MM.1S (cell line): ENCODE results near the gene CCL20.

Experiments
- DNase-seq: peaks from one replicate; pipeline ENCODE4 v3.0.0-alpha.2; 2015
- H2AFZ ChIP-seq: fragments of 300-600 bp; sonication (generic); 2 replicates; pipeline ENCODE4 v1.6.0; 2016; ENCODE audit warnings: antibody characterized with exemption, low read length
- H3F3A ChIP-seq: fragments of 300-600 bp; sonication (generic); 2 replicates; pipeline ENCODE4 v1.6.1; 2016; ENCODE audit warnings: mild to moderate bottlenecking, antibody characterized with exemption, low read length, moderate library complexity, mixed read lengths; ENCODE audit not compliant: insufficient read depth
- H3K27ac ChIP-seq: fragments of 300-600 bp; sonication (generic); 2 replicates; pipeline ENCODE4 v1.5.1; 2016; ENCODE audit warnings: mild to moderate bottlenecking, low read length
- H3K27me3 ChIP-seq: fragments of 300-600 bp; sonication (generic); replicated peaks from 2 replicates; pipeline ENCODE4 v1.6.0; 2016; ENCODE audit warnings: low read length; ENCODE audit not compliant: insufficient read depth
- H3K36me3 ChIP-seq: fragments of 300-600 bp; sonication (generic); replicated peaks from 2 replicates; pipeline ENCODE4 v1.6.1; 2016; ENCODE audit warnings: mild to moderate bottlenecking, low read length, mixed read lengths; ENCODE audit not compliant: insufficient read depth
- H3K4me1 ChIP-seq: fragments of 300-600 bp; sonication (generic); 2 replicates; pipeline ENCODE4 v1.6.1; 2016; ENCODE audit warnings: low read length, mixed read lengths
- H3K4me2 ChIP-seq: fragments of 300-600 bp; sonication (generic); 2 replicates; pipeline ENCODE4 v1.6.0; 2016; ENCODE audit warnings: low read depth, low read length
- H3K4me3 ChIP-seq: fragments of 300-600 bp; sonication (generic); 2 replicates; pipeline ENCODE4 v1.5.1; 2016; ENCODE audit warnings: low read length, mixed read lengths
- H3K79me2 ChIP-seq: fragments of 300-600 bp; sonication (generic); 2 replicates; pipeline ENCODE4 v1.6.1; 2016; ENCODE audit warnings: mixed run types, low read length, mixed read lengths
- H3K9ac ChIP-seq: fragments of 300-600 bp; sonication (generic); 2 replicates; pipeline ENCODE4 v1.6.1; 2016; ENCODE audit warnings: low read length, mixed read lengths
- H3K9me2 ChIP-seq: fragments of 300-600 bp; sonication (generic); replicated peaks from 2 replicates; pipeline ENCODE4 v1.6.1; 2016; ENCODE audit warnings: mild to moderate bottlenecking, low read length, mixed read lengths; ENCODE audit not compliant: insufficient read depth
- H3K9me3 ChIP-seq: fragments of 300-600 bp; sonication (generic); replicated peaks from 2 replicates; pipeline ENCODE4 v1.6.1; 2016; ENCODE audit warnings: mild to moderate bottlenecking, low read length, mixed read lengths; ENCODE audit not compliant: insufficient read depth
- H4K20me1 ChIP-seq: fragments of 300-600 bp; sonication (generic); 2 replicates; pipeline ENCODE4 v1.6.1; 2016; ENCODE audit warnings: mild to moderate bottlenecking, low read length, moderate library complexity, mixed read lengths; ENCODE audit not compliant: insufficient read depth
- EZH2 ChIP-seq: fragments of 300-600 bp; sonication (generic); optimal IDR thresholded peaks from 2 replicates; pipeline ENCODE3; 2017; ENCODE audit warnings: low read depth, mild to moderate bottlenecking, antibody characterized with exemption, low read length, mixed read lengths
- EZH2phosphoT487 ChIP-seq: fragments of 300-600 bp; sonication (generic); IDR thresholded peaks from 2 replicates; pipeline ENCODE4 v1.6.1; 2018; ENCODE audit warnings: antibody characterized with exemption, low read length
- TF ChIP-seq, protein P1 (sequence below): fragments of 300-600 bp; sonication (generic); IDR thresholded peaks from 2 replicates; pipeline ENCODE4 v1.5.1; 2016; ENCODE audit warnings: antibody characterized with exemption, low read length, mixed read lengths

The CCL20 gene

DNA sequence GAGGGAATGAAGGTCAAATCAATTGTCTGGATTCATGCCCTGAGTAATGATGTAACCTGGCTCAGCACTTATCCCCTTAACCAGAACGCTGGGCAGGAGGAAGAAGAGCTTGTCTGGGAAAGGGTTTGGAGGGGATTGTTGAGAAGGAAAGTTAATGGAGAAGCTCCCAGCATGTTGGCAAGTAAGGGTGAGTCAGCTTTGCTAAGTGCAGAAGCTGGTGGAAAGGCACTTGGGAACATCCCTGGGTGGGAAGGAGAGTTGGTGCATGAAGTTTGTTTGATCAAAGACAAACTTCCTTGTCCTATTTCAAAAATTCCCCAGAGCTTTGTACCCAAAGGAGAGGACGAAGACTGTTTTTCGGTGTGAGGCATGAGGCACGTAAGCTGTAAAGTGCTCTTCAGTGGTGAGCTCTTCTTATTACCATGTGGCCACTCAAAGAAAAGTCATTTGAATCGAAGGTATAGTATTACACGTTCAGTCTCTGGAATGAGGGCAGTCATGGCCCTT is 40.2 kb downstream of the CCL20 start:
- Histone ChIP-seq H3K4me1 (no peaks in the 10 kb centered on the region), H3K4me2 (no peak overlapping the region), H3K27me3 (no peaks in the 10 kb centered on the region), H3K9me3 (no peaks in the 10 kb centered on the region), H3K4me3 (no peak overlapping the region), H2AFZ (no peak overlapping the region), H3K79me2 (no peaks in the 10 kb centered on the region), H4K20me1 (no peaks in the 10 kb centered on the region), H3K9me2 (no peaks in the 10 kb centered on the region), H3K36me3 (no peaks in the 10 kb centered on the region), H3K9ac (no peak overlapping the region), H3F3A (no peaks in the 10 kb centered on the region), H3K27ac (no peak overlapping the region)
- no peak for DNase-seq
- TF ChIP-seq, protein P1, sequence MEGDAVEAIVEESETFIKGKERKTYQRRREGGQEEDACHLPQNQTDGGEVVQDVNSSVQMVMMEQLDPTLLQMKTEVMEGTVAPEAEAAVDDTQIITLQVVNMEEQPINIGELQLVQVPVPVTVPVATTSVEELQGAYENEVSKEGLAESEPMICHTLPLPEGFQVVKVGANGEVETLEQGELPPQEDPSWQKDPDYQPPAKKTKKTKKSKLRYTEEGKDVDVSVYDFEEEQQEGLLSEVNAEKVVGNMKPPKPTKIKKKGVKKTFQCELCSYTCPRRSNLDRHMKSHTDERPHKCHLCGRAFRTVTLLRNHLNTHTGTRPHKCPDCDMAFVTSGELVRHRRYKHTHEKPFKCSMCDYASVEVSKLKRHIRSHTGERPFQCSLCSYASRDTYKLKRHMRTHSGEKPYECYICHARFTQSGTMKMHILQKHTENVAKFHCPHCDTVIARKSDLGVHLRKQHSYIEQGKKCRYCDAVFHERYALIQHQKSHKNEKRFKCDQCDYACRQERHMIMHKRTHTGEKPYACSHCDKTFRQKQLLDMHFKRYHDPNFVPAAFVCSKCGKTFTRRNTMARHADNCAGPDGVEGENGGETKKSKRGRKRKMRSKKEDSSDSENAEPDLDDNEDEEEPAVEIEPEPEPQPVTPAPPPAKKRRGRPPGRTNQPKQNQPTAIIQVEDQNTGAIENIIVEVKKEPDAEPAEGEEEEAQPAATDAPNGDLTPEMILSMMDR: no peak
- TF ChIP-seq EZH2 (no peak), EZH2phosphoT487 (no peak)

DNA sequence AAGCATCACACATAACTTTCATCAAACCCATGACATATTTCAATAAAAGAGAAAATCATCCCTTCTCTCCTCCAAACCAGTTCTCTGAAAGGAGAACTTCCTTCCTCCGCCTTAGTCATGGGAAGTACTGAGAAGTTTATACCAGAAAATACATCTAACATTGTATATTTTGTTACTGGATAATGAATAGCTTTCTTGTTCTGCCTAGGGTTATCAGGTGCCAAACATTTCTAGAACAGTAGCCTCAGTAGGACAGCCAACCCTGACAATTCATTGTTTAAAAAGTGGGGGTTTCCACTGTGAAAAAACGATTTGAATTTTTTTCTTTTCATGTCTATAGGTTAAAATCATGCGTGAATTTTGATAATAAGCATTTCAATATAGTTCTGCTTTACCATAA is 41.8 kb downstream of the CCL20 start:
- Histone ChIP-seq H3K4me1 (no peaks in the 10 kb centered on the region), H3K9ac (no peak overlapping the region), H3K27ac (no peak overlapping the region), H3K79me2 (no peaks in the 10 kb centered on the region), H3K9me3 (no peaks in the 10 kb centered on the region), H3K9me2 (no peaks in the 10 kb centered on the region), H3F3A (no peaks in the 10 kb centered on the region), H3K4me3 (no peak overlapping the region), H3K36me3 (no peaks in the 10 kb centered on the region), H2AFZ (no peak overlapping the region), H4K20me1 (no peaks in the 10 kb centered on the region), H3K27me3 (no peaks in the 10 kb centered on the region), H3K4me2 (no peak overlapping the region)
- TF ChIP-seq EZH2phosphoT487 (no peak), EZH2 (no peak)
- TF ChIP-seq, protein P1: no peak
- no peak for DNase-seq

DNA sequence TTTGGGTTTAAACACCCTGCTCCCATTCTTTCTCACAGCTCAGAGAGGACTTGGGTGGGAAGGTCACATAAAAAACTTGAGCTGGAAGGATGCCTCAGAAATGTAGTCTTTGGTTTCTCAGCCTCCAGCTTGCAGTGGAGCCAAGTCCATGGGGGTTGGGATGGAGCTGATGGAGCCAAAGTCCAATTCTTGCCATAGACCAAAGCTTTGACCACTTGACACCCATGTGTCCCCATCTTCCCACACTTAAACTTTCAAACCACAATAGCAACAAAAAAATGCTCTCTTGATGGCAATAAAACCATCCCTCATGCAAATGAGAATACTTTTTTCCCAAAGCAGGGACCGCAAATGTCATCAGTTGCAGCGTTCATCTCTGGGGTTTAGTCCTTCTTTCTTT is 43.1 kb downstream of the CCL20 start:
- TF ChIP-seq EZH2 (no peak), EZH2phosphoT487 (no peak)
- TF ChIP-seq, protein P1: no peak
- no peaks in the 10 kb centered on the region for H3K79me2 ChIP-seq
- no peak overlapping the region for H2AFZ ChIP-seq
- H3K9me2 ChIP-seq: no peaks in the 10 kb centered on the region
- no peak overlapping the region for H3K4me2 ChIP-seq
- no peaks in the 10 kb centered on the region for H3K9me3 ChIP-seq
- H3K4me1 ChIP-seq: no peaks in the 10 kb centered on the region
- no peaks in the 10 kb centered on the region for H3F3A ChIP-seq
- DNase-seq: no peak
- no peaks in the 10 kb centered on the region for H3K27me3 ChIP-seq
- H3K27ac ChIP-seq: no peak overlapping the region
- H3K36me3 ChIP-seq: no peaks in the 10 kb centered on the region
- H3K4me3 ChIP-seq: no peak overlapping the region
- no peak overlapping the region for H3K9ac ChIP-seq
- no peaks in the 10 kb centered on the region for H4K20me1 ChIP-seq
